HG03520 (cell line): ENCODE results near the gene ZFP57.

Experiments
- ATAC-seq: cut with Tn5 transposase; IDR thresholded peaks from one replicate; pipeline ENCODE4 v1.9.1; 2021; ENCODE audit warnings: mild to moderate bottlenecking, moderate library complexity; ENCODE audit not compliant: unreplicated experiment

ZFP57 gene

DNA sequence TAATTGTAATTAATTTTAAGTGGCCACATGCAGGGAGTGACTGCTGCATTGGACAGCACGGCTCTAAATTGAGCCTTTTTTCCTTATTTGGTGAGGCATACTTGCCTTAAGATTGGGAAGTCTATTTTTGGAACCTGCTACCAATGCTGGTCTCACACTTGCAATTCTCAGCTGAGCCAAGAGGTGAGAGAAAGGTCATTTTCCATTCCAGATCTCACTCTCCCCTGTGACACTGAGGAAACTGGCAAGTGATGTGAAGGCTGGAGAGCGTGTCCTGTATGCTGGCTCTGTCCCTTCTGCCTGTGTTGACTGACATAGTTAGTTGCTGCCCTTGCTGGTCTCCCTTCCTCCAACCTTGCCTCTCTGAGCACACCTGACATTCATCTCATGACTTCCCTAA is 24.8 kb downstream of the ZFP57 start:
- ATAC-seq, result no peak

DNA sequence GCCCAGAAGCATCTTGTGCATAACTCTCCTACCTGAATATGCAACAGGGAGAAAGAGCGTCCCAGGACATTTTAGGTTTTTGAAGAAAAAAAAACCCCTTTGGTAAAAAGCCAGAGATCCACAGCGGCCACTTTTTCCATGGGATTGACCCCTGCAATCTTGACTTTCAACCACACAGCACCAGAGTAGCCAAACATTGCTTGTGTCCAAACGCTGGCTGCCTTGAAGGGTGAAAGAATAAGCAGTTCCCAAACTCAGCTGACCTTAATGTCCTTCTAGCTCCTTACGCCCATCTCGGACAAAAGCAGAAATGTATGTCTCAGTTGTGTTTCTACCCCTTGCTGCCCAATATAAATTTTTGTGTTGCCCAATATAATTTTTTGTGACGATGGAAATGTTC is 25.3 kb downstream of the ZFP57 start:
- ATAC-seq, result no peak

DNA sequence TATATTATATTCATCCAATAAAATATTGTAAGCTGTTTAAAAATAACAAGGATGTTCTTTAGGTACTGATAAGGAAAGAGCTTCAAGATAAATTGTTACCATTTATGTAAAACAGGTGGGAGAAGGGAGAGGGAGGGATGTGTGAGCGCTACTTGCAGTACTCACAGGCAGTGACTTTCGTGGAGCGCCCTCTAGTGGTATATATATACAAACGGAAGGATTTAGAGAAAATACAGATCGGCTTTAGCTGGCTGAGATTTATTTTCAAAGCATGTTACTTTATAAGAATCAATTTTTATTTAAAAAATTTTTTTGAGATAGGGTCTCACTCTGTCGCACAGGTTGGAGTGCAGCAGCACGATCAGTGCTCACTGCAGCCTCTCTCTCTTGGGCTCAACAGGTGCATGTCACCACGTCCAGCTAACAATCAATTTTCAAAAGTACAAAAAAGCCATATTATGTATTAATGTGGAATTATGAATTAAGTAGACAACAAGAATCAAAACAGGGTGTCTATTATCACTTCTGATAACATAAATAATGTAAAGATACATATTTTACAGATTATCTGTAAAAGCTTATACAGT is 27.4 kb downstream of the ZFP57 start:
- no peak for ATAC-seq

DNA sequence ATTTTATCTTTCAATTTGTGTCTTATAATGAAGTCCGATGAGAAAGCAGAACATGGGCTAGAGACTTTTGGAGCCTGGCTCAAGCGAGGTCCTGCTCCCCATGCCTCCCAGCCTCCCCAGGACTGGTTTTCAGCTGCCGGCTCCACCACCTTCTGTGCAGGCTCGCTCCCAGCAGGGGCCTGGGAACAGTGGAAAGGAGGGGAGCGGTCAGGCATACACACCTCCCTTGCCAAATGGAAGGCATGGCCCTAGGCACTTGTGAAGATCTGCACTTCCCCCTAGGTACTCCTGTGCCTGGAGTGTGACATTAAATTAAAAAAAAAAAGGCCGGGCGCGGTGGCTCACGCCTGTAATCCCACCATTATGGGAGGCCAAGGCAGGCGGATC is 28.8 kb downstream of the ZFP57 start:
- no peak for ATAC-seq

DNA sequence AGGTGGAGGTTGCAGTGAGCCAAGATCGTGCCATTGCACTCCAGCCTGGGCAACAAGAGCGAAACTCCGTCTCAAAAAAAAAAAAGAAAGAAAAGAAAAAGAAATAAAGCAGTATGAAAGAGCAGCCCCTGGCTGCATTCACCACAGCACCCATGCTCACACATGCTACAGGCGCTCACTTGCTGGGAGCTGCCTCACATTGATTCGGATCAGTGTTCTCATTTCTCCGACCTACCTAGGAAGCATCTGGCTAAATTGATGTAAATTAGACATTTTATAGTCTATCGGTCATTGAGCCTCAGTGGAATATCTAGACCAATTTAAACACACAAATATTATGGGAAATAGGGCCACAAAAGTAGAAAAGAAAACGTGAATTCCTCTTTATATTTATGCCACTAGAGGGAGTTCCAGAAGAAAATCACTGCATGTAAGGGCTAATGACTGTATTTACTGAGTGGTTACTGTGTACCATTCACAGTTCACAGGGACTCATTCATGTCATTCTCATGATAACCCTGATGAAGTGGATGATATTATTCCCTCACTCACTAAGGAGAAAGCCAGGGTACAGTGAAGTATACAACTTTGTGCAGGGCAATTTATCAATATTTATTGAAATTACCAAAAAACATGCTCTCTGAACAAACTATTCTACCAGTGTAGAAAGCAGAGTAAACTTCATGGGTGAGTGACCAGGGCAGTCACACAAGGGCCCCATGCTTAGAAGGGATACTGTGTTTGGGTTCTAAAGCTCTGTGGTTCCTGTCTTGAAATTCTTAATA is 29.3 kb downstream of the ZFP57 start:
- no peak for ATAC-seq

DNA sequence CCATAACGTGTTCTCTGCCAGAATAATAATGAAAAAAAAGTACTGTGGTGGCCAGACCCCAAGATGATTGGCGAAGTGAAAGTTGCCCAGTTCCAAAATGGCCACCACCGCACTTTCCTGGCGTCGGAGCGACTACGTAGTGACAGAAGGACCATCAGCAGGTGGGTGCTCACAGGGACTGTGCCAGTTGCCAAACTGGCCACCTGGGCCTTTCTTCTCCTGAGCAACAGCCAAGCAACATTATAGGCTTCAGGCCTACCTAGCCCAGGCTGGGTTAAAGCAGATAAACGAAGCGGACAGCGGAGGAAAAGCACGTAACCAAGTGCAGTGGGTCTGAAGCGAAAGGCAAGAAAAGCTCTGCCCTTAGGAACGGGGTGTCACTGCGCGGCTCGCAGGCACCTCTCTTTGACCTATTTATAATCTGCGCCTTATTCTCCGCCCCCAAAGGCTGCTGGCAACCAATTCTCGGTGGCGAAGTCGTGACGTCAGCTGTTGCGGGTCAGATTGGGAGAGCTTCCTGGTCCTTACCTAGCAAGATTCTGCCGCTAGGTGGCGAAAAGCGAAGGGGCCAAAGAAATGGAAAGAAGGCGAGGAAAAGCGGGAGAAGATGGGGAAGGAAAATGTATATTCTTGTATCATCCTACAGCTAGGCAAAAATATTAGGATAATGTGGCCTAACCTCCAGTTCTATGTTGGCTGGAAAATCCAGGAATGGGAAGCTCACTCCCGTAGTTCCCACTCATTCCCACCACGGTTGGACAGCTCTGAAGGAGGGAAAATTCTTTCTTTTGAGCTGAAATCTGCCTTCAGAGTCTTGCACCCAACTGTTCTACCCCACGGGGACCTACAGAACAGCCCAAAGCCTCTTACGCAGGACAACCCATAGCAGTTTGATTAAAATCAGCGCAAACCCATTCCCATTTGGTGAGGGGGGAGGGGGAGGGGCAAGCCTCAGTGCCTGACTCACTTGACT is 31.0 kb downstream of the ZFP57 start:
- peak; percentile 93 for ATAC-seq

DNA sequence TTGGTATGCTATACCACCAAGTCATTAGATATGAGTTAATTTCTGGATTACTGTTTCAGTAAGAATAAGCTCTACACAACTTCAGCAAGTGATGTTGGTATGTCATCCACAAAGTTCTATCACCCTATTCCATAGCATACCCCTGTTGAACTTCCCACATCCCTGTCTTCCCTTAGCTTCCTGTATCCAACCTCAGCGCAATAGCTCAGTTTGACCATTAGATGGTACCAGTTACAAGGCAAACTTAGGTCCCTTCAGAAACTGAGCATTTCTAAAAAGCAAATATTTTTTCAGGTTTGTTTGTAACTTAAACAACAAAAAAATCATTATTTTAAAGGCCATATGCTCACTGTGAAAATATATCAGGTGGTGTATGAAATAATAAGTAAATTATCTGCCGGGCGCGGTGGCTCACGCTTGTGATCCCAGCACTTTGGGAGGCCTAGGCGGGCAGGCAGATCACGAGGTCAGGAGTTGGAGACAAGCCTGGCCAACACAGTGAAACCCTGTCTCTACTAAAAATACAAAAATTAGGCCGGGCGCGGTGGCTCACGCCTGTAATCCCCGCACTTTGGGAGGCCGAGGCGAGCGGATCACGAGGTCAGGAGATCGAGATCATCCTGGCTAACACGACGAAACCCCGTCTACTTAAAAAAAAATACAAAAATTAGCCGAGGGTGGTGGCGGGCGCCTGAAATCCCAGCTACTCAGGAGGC is 32.9 kb downstream of the ZFP57 start:
- no peak for ATAC-seq

DNA sequence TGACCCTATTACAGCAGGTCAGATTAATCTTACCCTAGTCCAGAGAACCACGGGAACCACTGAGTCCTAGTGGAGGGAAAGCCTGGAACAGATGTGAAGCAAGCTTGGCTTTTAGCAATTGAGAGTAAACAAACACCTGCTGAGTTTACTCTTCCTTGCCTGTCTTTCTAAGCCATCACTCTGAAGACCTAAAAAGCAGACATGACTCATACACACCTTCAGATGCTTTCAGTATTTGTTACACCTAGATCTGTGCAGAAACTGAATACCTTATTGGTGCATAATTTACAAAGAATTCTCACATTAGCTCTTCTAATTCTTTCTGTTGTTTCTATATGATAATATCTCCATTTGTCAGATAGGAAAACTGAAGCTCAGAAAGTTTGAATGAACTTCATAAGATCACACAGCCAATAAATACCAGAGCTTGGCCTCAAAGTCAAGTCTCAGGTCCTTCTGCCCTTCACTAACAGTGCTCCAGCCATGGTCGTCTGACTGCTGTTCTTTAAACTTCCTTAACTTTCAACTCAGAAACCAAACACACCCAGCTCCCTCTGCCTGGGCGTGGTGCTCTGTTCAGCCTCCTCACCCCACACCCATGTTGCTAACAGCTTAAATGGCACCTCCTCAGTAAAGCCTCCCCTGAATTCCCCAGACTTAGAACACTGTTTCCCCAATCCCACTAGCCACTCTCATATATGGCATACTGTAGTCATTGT is 39.4 kb downstream of the ZFP57 start:
- ATAC-seq, result no peak

DNA sequence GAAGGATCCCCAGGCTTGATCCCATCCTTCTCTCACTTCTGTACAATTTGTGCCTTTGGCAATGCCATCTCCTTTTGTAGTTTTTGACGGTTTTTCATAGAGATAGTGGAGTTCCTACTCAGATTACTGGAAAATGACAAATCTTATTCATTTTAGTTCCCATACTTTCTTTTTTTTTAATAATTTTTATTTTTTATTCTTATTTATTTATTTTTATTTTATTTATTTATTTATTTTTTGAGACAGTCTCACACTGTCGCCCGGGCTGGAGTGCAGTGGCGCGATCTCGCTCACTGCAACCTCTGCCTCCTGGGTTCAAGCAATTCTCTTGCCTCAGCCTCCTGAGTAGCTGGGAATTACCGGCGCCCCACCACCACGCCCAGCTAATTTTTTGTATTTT is 43.7 kb downstream of the ZFP57 start:
- no peak for ATAC-seq

DNA sequence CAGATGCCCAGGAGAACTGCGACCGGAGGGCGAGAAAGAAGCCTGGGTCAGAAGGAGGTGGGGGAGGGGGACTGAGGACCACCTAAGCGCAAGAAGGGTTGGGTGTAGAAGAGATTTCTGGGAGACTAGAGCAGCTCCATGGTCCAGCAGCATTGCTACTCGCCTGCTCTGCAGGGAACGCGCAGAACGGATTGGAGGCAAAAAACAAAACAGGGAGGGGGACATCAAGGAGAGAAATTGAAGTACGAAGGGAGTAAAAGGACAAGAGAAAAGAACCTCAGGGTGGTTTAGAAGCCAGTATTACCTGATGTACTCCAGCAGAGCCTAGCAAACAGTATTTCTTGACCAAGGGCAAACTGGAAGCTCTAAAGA is 47.4 kb downstream of the ZFP57 start:
- ATAC-seq, result no peak

DNA sequence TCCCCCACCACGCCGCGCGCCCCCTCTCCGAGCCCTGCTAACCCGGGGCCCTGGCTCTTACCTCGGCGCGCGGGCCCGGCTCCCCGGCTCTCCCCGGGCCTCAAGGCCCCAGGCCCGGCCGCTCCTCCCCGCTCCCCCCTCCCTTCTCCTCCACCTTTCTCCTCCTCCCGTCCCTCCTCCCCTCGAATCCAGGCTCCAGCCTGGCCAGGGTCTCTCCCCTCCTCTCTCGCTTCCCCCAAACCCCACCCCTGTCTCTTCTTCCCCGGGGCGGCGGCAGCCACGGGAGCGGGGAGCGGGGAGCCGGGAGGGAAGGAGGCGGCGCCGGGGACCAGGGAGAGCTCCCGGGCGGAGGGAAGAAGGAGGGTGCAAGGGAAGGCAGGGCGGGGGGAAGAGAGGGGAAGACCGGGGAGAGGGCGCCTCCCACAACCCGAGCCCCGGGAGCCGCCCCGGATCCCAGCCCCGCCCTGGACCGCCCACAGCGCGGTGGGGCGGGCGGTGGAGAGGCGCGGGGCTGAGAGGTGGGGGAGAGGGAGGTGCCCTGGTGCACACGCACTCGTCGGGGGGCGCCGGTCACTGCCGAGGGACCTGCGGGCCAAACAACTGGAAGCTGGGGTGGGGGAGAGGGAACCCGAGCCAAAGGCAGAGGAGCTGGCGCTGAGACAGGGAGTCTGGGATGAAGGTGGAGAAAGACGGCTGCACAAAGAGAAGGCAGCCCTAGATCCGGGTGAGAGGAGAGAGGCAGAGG is 48.0 kb downstream of the ZFP57 start, which contains the start of gene GABBR1:
TSS of gene GABBR1 (minus strand) at position 395 of the 745 bp plus-strand sequence. CDS start 798 bp downstream, outside the sequence.
- peak; percentile 57 for ATAC-seq

DNA sequence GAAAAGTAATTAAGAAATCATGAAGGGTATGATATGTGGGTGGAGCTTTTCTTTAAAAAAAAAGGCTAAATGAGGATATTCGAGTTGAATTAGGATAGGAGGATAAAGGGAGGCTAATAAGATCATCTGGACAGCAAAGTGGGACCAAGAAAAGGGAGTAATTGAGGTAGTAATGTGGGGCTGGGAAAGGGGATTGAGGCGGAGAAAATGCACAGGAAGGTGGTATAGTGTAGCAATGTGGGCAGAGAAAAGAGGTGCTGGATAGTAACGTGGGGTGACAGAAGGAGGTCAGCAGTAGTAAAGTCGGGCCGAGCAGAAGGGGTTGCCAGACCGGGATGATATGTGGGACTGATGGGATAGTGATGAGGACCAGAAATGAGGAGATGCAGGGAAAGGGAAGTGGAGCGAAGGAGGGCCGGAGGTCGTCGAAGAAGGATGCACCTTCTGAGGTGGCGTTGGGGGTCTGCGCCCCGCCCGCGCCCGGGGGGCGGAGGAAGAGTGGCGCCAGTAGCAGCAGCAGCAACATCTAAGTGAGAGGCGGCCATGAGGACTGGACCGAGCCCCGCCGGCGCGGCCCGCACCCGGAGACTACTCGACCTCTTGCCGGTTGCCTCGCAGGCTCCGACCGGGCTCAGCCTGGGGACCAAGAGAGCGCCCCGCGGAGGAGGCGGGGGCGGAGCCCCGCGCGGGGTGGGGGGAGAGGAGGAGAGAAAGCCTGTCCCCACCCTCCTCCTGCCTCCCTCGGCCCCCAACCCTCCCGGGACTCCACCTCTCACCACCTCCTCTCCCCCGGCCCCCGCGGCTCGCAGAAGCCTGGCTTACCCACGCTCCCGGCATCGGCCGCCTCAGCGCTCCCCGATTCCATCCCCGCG is 48.9 kb downstream of the ZFP57 start:
- ATAC-seq, result no peak

DNA sequence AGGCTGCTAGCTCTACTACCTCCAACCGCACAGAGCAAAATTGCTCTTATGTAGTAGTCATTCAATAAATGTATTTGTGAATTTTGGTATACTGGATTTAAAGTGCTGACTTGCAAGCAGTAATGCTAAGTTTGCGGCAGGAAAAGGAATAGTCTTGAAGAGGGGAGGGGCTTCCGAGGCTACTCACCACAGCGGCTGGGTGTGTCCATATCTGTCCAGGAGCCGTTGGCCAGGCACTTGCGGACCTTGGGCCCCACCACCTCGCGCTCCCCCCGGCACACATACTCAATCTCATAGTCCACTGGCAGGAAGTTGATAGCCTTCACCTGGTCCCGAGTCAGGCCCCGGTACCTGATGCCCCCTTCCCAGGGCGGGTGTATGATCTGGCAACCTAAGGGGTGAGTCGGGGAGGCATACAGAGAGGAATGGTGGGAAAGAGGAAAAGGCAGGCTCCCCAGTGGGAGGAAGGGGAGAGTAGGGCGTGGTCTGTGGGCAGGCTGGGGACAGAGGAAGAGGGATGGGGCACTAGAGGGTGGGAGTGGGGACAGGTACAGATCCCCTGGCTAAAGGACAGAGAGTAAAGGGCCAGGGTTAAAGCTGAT is 49.6 kb downstream of the ZFP57 start:
- no peak for ATAC-seq

DNA sequence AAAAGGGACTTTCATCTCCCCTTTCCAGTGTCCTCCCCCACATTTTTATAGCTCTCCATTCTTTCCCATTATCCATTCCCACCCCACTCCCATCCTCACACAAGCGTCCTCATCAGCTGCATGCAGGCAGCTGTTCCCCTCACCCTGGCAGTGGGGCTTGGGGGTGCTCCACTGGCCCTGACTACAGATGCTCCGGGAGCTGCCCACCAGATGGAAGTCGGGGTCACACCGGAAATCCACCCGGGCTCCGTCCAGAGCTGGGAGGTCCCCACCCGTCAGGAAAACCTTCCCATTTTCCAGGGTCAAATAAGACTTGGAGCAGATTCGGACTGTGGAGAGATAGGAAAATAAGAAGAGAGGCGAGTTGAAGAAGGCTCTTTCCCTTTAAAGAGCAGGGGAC is 50.6 kb downstream of the ZFP57 start:
- ATAC-seq, result no peak

DNA sequence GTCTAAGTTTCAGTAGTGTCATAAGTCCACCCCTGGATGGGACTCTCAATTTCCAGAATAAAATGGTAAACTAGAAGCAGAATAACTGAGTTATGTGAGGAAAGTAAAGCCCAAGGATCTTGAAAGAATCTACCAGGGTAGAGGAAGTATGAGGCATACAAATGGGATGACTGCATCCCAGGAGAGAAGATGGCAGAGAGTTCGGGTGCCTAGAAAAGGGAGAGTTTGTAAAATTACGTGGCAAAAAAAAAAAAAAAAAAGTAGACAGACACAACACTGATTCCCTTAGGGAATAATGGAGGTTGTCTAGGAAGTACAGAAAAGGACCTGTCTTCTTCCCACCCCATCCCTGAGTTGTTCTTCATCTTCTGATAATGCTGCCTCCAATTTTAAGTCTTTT is 51.4 kb downstream of the ZFP57 start:
- no peak for ATAC-seq

DNA sequence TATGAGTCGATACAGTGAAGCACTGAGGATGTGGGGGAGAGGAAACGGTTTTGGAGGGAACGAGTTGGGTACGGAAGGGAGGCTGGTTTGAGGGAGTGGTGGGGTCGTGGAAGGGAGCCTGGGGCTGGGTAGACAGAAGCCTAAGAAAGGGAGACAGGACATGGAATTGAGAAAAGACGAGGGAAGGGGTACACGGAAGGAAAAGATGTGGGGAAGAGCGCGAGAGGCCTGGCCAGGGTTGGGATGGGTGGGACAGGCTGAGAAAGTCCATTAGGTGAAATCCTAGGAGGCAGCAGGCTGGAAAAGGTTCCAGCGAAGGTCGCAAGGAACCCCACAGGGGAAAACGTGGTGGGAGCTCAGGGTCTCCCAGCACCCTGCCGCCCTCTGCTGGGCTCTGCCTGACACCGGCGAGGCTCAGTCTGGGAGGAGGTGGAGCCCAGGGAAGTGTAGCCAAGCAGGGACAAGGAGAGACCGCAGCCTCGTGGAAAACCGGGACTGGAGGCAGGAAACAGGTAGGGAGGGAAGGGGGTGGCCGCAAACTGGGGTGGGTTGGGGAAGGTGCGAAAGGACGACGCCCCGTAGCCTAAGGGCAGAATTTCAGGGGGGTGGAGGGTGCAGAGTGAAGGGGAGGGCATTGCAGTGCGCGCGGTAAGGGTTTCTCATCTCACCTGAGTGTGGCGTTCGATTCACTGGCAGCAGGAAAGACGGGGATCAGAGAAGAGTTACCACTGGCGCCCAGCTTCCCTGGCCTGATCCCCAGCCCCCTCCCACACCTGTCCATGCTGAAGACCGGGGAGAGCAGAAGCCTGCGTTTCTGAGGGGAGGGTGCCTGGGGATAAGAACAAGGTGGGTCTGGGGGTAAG is 52.3 kb downstream of the ZFP57 start:
- no peak for ATAC-seq

DNA sequence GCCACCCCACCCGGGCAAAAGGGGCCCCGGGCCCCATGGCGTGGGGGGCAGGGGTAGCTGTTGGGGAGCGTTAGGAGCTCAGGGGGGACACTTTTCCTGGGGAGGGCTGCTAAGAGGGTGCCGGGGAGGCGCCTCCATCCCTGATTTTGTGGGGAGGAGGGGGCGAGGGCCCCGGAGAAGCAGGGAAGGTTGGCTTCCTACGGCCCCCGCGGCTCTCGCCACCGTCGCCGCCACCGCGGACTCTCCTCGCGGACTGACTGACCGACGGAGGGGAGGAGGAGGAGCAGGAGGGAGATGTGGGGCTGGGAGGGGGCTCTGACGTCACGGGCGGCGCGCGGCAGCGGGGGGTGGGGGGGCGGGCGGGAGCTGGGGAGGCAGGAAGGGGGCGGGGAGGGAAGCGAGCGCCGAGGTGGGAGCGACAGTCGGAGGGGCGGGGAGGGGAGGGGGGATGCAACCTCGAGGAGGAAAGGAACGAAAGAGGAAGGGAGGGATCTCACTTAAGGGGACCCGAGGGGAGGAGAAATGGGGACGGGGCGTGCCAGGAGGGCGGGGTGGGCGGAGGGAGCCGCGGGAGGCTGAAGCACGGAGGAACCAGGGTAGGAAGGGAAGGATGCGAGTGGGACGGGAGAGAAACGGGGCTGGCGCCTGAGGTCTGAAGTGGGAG is 53.1 kb downstream of the ZFP57 start:
- no peak for ATAC-seq
